Mesothelial cell of epicardium (in vitro differentiated cells): Measurements from ENCODE around the gene CDR2. TPM values are rescaled to one million over a fixed set of nuclear protein-coding genes. Genes with fewer than 3 reads are reported as not detected.
"Not testable (repeated sequence)": the region's sequence is repeated elsewhere in the genome, so short reads cannot be mapped to it uniquely, and the experiment has no call there.

ENCODE experiments used
- DNase-seq, 2 experiments: peaks; one replicate each; pipeline ENCODE4 v3.0.0; 2021; ENCODE audit warnings: low spot score in 2 of 2; ENCODE audit not compliant: unreplicated experiment in 2 of 2
- H3K27ac Mint-ChIP-seq: 2 replicates; pipeline ENCODE4 v1.8.0; 2021; ENCODE audit warnings: mixed read lengths
- H3K27me3 Mint-ChIP-seq: 2 replicates; pipeline ENCODE4 v1.8.0; 2021; ENCODE audit warnings: low read depth, mixed read lengths
- H3K36me3 Mint-ChIP-seq: 2 replicates; pipeline ENCODE4 v1.8.0; 2021; ENCODE audit warnings: mixed read lengths
- H3K4me1 Mint-ChIP-seq: 2 replicates; pipeline ENCODE4 v1.8.0; 2021; ENCODE audit warnings: mixed read lengths
- H3K4me3 Mint-ChIP-seq: 2 replicates; pipeline ENCODE4 v1.8.0; 2021; ENCODE audit warnings: mild to moderate bottlenecking, moderate library complexity, mixed read lengths
- H3K9me3 Mint-ChIP-seq: 2 replicates; pipeline ENCODE4 v1.8.0; 2021; ENCODE audit warnings: mixed read lengths
- total RNA-seq: library from RNA; stranded (reverse); gene quantifications from 3 replicates; pipeline ENCODE4 v1.2.1, GENCODE V29; 2021
- TF ChIP-seq, protein P1 (sequence below): fragments of 200-600 bp; sonication (generic); IDR thresholded peaks from one replicate; pipeline ENCODE4 v1.5.0; 2021; ENCODE audit warnings: antibody characterized with exemption; ENCODE audit not compliant: unreplicated experiment

Gene CDR2
- total RNA-seq, 1 donor from 2014 or later, result 33.0 TPM

DNA sequence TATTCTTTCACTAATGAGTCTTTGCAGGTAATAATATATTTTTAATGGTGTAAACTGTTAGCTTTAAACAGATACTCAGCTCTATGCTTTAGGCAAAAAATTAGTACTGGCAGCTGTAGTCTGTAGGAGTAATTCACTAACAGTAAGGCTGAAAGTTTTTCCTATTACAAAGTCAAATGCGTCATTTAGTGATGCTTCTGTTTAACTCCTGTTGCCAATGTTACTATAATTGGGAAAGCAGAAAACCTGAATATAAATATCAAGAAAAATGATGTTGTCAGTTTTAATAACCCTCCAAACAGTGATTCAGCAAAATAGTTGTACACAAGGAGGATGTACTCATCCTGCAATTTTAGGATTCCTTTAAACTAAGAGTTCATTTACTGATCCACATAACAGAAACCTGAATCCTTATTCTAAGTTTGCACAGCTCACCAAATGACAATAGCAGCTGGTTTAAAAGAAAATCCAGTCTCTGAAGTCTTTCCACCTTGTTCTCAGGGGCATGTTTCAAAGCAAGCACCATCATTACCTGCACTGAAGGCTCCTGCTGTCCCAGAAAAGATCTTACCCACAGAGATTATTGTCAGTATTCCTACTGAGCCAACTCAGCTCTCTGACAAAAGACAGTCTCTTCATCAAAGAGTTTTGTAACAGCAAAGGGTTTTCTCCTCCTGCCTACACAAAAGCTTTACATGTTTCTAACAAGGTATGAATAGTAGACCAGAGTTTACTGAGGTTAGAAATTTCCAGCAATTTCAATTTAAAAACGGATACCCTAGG is 4.2 kb downstream of the CDR2 start:
- H3K36me3 Mint-ChIP-seq, result peaks cover 3% of the 10 kb centered on the region
- DNase-seq, result no peak
- no peaks in the 10 kb centered on the region for H3K9me3 Mint-ChIP-seq
- TF ChIP-seq, protein P1, sequence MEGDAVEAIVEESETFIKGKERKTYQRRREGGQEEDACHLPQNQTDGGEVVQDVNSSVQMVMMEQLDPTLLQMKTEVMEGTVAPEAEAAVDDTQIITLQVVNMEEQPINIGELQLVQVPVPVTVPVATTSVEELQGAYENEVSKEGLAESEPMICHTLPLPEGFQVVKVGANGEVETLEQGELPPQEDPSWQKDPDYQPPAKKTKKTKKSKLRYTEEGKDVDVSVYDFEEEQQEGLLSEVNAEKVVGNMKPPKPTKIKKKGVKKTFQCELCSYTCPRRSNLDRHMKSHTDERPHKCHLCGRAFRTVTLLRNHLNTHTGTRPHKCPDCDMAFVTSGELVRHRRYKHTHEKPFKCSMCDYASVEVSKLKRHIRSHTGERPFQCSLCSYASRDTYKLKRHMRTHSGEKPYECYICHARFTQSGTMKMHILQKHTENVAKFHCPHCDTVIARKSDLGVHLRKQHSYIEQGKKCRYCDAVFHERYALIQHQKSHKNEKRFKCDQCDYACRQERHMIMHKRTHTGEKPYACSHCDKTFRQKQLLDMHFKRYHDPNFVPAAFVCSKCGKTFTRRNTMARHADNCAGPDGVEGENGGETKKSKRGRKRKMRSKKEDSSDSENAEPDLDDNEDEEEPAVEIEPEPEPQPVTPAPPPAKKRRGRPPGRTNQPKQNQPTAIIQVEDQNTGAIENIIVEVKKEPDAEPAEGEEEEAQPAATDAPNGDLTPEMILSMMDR, result no peak
- no peaks in the 10 kb centered on the region for H3K27me3 Mint-ChIP-seq
- H3K4me3 Mint-ChIP-seq, result no peak overlapping the region
- peaks cover 34% of the 10 kb centered on the region for H3K4me1 Mint-ChIP-seq
- H3K27ac Mint-ChIP-seq, result no peak overlapping the region

- peaks cover 32% of the 10 kb centered on the region for H3K4me1 Mint-ChIP-seq
- no peaks in the 10 kb centered on the region for H3K9me3 Mint-ChIP-seq
Observed at GRCh38 chr16:22369221-22369811, 5.1 kb downstream of the CDR2 start.

GRCh38 chr16:22368200-22368826 is 6.1 kb downstream of the CDR2 start:
- H3K27ac Mint-ChIP-seq, H3K27me3 Mint-ChIP-seq, H3K9me3 Mint-ChIP-seq, DNase-seq, H3K4me3 Mint-ChIP-seq: not testable (repeated sequence)
- Mint-ChIP-seq H3K4me1 (peaks cover 27% of the 10 kb centered on the region), H3K36me3 (peaks cover 15% of the 10 kb centered on the region)

More at GRCh38 chr16:22369221-22369811, 5.1 kb downstream of the CDR2 start:
- TF ChIP-seq, protein P1, result no peak
- H3K36me3 Mint-ChIP-seq, result peaks cover 7% of the 10 kb centered on the region
- no peak overlapping the region for H3K4me3 Mint-ChIP-seq
- DNase-seq, result no peak
- peak overlapping the region; percentile 73 for H3K27ac Mint-ChIP-seq
- H3K27me3 Mint-ChIP-seq, result no peaks in the 10 kb centered on the region

- Mint-ChIP-seq H3K9me3 (no peaks in the 10 kb centered on the region), H3K4me1 (peaks cover 13% of the 10 kb centered on the region), H3K27me3 (no peaks in the 10 kb centered on the region), H3K27ac (no peak overlapping the region), H3K4me3 (no peak overlapping the region), H3K36me3 (peaks cover 26% of the 10 kb centered on the region)
- TF ChIP-seq, protein P1, result no peak
- DNase-seq, result no peak
Observed at GRCh38 chr16:22366889-22367288, 7.5 kb downstream of the CDR2 start.

DNA sequence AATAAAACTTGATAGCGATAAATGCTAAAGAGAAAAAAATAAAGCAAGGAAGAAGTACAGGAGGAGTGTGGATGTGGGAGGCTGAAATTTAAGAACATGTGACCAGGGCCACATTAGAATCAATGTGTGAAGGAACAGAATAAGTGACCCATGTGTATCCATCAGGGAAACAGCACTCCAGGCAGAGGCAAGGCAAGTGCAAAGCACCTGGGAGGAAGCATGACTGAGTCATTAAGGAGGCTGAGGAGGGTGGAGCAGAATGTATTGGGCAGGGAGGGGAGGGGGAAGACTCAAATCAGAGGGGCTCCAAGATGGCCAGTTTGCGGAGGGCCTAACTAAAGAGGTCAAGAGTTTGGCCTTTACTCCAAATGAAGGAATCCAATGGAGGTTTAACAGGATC is 8.0 kb downstream of the CDR2 start:
- TF ChIP-seq, protein P1, result no peak
- H3K4me1 Mint-ChIP-seq, result peaks cover 12% of the 10 kb centered on the region
- H3K36me3 Mint-ChIP-seq, result peaks cover 26% of the 10 kb centered on the region
- no peak overlapping the region for H3K4me3 Mint-ChIP-seq
- no peaks in the 10 kb centered on the region for H3K27me3 Mint-ChIP-seq
- no peak for DNase-seq
- no peak overlapping the region for H3K27ac Mint-ChIP-seq
- H3K9me3 Mint-ChIP-seq, result no peaks in the 10 kb centered on the region

GRCh38 chr16:22364241-22364640 is 10.2 kb downstream of the CDR2 start:
- Mint-ChIP-seq H3K36me3 (peaks cover 26% of the 10 kb centered on the region), H3K27ac (no peak overlapping the region), H3K9me3 (no peaks in the 10 kb centered on the region), H3K4me1 (peaks cover 3% of the 10 kb centered on the region), H3K4me3 (no peak overlapping the region), H3K27me3 (no peaks in the 10 kb centered on the region)
- no peak for DNase-seq
- TF ChIP-seq, protein P1, result no peak
